GM12875 (cell line): ENCODE results near the gene RFX7.
"Not testable (repeated sequence)": the region's sequence is repeated elsewhere in the genome, so short reads cannot be mapped to it uniquely, and the experiment has no call there.

Experiments used
- H3K4me3 ChIP-seq: one replicate; pipeline ENCODE4 v1.5.1; 2011; ENCODE audit warnings: low read depth, low read length, control low read depth
- CTCF ChIP-seq: IDR thresholded peaks from 2 replicates; pipeline ENCODE4 v1.5.1; 2011; ENCODE audit warnings: low read depth, mild to moderate bottlenecking, control low read depth, inconsistent platforms, low read length, moderate library complexity, borderline replicate concordance; ENCODE audit not compliant: insufficient read depth

The RFX7 gene

GRCh38 chr15:56272454-56272853 is 28.8 kb upstream of the RFX7 start:
- no peak for TF ChIP-seq CTCF
- H3K4me3 ChIP-seq, result no peak overlapping the region

- H3K4me3 ChIP-seq, result not testable (repeated sequence)
Measured at GRCh38 chr15:56266465-56266864, 22.8 kb upstream of the RFX7 start.

GRCh38 chr15:56261854-56262509 is 18.3 kb upstream of the RFX7 start:
- TF ChIP-seq CTCF, result no peak
- no peak overlapping the region for H3K4me3 ChIP-seq

- not testable (repeated sequence) for H3K4me3 ChIP-seq
Measured at GRCh38 chr15:56257306-56257705, 13.6 kb upstream of the RFX7 start.

- no peak overlapping the region for H3K4me3 ChIP-seq
- no peak for TF ChIP-seq CTCF
Measured at GRCh38 chr15:56254265-56254664, 10.6 kb upstream of the RFX7 start.

GRCh38 chr15:56252386-56252785 is 8.7 kb upstream of the RFX7 start:
- no peak overlapping the region for H3K4me3 ChIP-seq
- no peak for TF ChIP-seq CTCF

- no peak overlapping the region for H3K4me3 ChIP-seq
- no peak for TF ChIP-seq CTCF
Measured at GRCh38 chr15:56251315-56252095, 7.8 kb upstream of the RFX7 start.

GRCh38 chr15:56250626-56251025 is 6.9 kb upstream of the RFX7 start:
- no peak overlapping the region for H3K4me3 ChIP-seq
- TF ChIP-seq CTCF, result no peak
